CD4-positive, alpha-beta T cell (primary cell): ENCODE results near the gene PNMA6E. TPM values are rescaled to one million over a fixed set of nuclear protein-coding genes. Genes with fewer than 3 reads are reported as not detected.

Source experiments
- ATAC-seq: fragments of 200-7000 bp; cut with Tn5 transposase; one replicate; pipeline ENCODE4 v1.10.0; 2022; ENCODE audit warnings: mild to moderate bottlenecking; ENCODE audit not compliant: poor library complexity
- CTCF ChIA-PET: fragments of 350-600 bp; sonication (Branson Sonifier 250); formaldehyde crosslinking; loops from one replicate; lab custom pipeline; 2021; ENCODE audit warnings: antibody characterized with exemption, inconsistent platforms; lab: Charles Lee
- POLR2A ChIA-PET: fragments of 350-600 bp; sonication (Branson Sonifier 250); formaldehyde crosslinking; loops from one replicate; lab custom pipeline; 2021; ENCODE audit warnings: antibody characterized with exemption, inconsistent platforms; lab: Charles Lee
- DNase-seq, 14 experiments: peaks; one replicate each; pipeline ENCODE4 v3.0.0-alpha.2; 2013 to 2020; ENCODE audit warnings: mixed read lengths in 2 of 14
- H3K27ac ChIP-seq, 2 donors: one replicate each; pipeline versions ENCODE4 v1.5.1 to v1.7.0; 2013; ENCODE audit warnings: low read length in 2 of 2, low read depth in 1 of 2, mild to moderate bottlenecking in 1 of 2
- H3K27me3 ChIP-seq, 2 experiments: 1 replicate in 1 of 2; 2 replicates in 1 of 2; pipeline versions ENCODE4 v1.6.1 to v1.7.0; 2013; ENCODE audit warnings: low read length in 2 of 2, control low read depth in 1 of 2, mild to moderate bottlenecking in 1 of 2, moderate library complexity in 1 of 2; ENCODE audit not compliant: insufficient read depth in 2 of 2, control insufficient read depth in 1 of 2
- H3K36me3 ChIP-seq: one replicate; pipeline ENCODE4 v1.6.1; 2013; ENCODE audit warnings: low read length, control low read depth; ENCODE audit not compliant: insufficient read depth
- H3K4me1 ChIP-seq: one replicate; pipeline ENCODE4 v1.6.1; 2013; ENCODE audit warnings: low read length, control low read depth; ENCODE audit not compliant: insufficient read depth
- H3K4me3 ChIP-seq: one replicate; pipeline ENCODE4 v1.5.1; 2013; ENCODE audit warnings: mild to moderate bottlenecking, low read length, moderate library complexity
- H3K9me3 ChIP-seq, 2 experiments: 1 replicate in 1 of 2; 2 replicates in 1 of 2; pipeline versions ENCODE4 v1.6.1 to v1.7.0; 2013; ENCODE audit warnings: low read length in 2 of 2, mild to moderate bottlenecking in 2 of 2, control low read depth in 1 of 2, moderate library complexity in 1 of 2; ENCODE audit not compliant: control insufficient read depth in 1 of 2, insufficient read depth in 1 of 2
- H3K27ac Mint-ChIP-seq: one replicate; pipeline ENCODE4 v1.8.0; 2020; ENCODE audit warnings: mixed read lengths
- H3K27me3 Mint-ChIP-seq: one replicate; pipeline ENCODE4 v1.8.0; 2021; ENCODE audit warnings: mixed read lengths
- H3K36me3 Mint-ChIP-seq: one replicate; pipeline ENCODE4 v1.8.0; 2021; ENCODE audit warnings: low read depth, mixed read lengths
- H3K4me1 Mint-ChIP-seq: one replicate; pipeline ENCODE4 v1.8.0; 2021; ENCODE audit warnings: low read depth, mixed read lengths
- H3K4me3 Mint-ChIP-seq: one replicate; pipeline ENCODE4 v1.8.0; 2020; ENCODE audit warnings: mild to moderate bottlenecking, mixed read lengths
- H3K9me3 Mint-ChIP-seq: one replicate; pipeline ENCODE4 v1.8.0; 2020; ENCODE audit warnings: mixed read lengths
- intact Hi-C, 2 experiments: fragments of 100-400 bp; cut with DNase I in 1 of 2; cut with micrococcal nuclease in 1 of 2; formaldehyde crosslinking; loops; one replicate each; pipeline versions ENCODE4 v1.15.1 to v1.9.0; 2023 to 2025; cut with DNase I, micrococcal nuclease
- total RNA-seq, 174 experiments: library from RNA in 2 of 174; stranded (reverse) in 2 of 174; gene quantifications; one replicate each; pipeline ENCODE4 v1.2.3 and lab custom pipeline; 2021 to 2026
- TF ChIP-seq, protein P1 (sequence below): fragments of 200-600 bp; IDR thresholded peaks from one replicate; pipeline ENCODE4 v1.8.0; 2022; ENCODE audit warnings: antibody characterized with exemption, mild to moderate bottlenecking

PNMA6E gene
- total RNA-seq, 2 experiments from 2014 or later, result not detected

DNA sequence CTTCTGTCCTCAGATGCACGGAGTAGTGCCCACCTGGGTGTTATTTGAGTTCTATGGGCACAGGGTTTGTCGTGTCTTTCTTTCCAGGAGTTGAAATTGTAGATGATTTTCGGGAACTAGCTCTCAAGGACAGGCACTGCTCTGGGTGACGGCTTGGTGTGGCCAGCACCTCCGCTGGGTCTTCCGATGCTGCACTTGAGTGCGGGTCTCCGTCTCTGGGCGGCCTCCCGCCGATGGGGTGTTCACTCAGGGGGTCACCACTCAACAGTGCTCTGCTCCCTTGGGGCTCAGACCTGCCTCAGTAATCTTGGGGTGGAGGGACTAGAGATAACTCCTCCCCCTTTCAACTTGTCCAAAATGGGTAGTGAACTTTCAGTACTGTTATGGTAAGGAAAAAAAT is 12.6 kb upstream of the PNMA6E start:
- DNase-seq (no peak), ATAC-seq (no peak)
- intact Hi-C loops, result no loop called here
- peaks cover 15% of the 10 kb centered on the region for H3K4me1 ChIP-seq
- Mint-ChIP-seq H3K27me3 (peaks cover 6% of the 10 kb centered on the region), H3K4me1 (peaks cover 7% of the 10 kb centered on the region), H3K36me3 (no peaks in the 10 kb centered on the region), H3K9me3 (no peaks in the 10 kb centered on the region), H3K4me3 (no peak overlapping the region), H3K27ac (no peak overlapping the region)
- no peak overlapping the region for H3K27ac ChIP-seq
- CTCF ChIA-PET, result no interaction called here
- POLR2A ChIA-PET, result no interaction called here
- no peaks in the 10 kb centered on the region for H3K27me3 ChIP-seq
- no peak overlapping the region for H3K4me3 ChIP-seq
- no peaks in the 10 kb centered on the region for H3K9me3 ChIP-seq
- H3K36me3 ChIP-seq, result no peaks in the 10 kb centered on the region
- TF ChIP-seq, protein P1, sequence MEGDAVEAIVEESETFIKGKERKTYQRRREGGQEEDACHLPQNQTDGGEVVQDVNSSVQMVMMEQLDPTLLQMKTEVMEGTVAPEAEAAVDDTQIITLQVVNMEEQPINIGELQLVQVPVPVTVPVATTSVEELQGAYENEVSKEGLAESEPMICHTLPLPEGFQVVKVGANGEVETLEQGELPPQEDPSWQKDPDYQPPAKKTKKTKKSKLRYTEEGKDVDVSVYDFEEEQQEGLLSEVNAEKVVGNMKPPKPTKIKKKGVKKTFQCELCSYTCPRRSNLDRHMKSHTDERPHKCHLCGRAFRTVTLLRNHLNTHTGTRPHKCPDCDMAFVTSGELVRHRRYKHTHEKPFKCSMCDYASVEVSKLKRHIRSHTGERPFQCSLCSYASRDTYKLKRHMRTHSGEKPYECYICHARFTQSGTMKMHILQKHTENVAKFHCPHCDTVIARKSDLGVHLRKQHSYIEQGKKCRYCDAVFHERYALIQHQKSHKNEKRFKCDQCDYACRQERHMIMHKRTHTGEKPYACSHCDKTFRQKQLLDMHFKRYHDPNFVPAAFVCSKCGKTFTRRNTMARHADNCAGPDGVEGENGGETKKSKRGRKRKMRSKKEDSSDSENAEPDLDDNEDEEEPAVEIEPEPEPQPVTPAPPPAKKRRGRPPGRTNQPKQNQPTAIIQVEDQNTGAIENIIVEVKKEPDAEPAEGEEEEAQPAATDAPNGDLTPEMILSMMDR, result no peak

DNA sequence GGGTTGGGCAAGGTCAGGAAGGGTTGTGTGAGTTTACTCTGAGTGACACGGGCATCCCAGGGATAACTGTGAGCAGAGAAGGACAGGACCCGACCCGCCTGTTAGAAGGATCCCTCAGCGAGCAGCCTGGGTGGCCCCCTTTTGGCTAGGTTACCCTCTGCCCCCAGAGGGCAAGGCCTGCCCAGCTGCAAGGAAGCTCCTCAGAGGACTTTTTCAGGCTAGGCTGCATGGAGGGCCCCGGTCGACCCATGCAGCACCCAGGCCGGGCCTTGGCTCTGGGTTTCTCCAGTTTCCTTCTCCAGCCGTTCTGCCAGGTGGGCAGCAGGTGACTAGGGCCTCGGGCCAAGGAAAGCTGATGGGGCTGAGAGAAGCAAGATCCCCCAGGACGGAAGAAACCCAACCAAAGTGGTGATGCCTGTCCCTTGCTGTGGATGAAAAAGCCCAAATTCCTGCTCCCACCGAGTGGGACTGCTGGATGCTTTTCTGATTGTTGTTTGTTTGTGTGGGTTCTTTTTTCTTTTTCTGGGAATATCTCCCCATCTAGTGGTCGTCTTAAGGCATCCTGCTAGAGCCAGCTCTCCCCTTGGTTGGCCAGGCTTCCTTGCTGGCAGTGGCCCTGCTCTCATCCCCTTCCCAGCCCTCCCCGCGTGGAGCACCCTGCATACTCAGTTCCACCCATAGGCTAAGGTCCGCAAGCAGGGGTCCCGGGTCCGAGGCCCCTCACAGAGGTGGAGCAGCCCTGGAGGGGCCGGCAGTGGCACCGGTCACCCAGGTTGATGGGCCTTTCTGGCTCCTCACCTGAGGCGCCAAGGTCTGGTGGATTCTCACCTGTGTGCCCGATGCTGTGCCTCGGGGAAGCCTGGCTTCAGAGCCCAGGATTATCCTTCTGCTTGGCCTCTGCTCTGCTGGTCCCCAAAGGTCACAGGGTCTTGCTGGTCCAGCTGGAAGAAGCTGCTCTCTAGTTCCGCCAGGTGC is 11.9 kb upstream of the PNMA6E start:
- DNase-seq (no peak), ATAC-seq (no peak)
- H3K36me3 ChIP-seq, result no peaks in the 10 kb centered on the region
- CTCF ChIA-PET, result no interaction called here
- Mint-ChIP-seq H3K36me3 (no peaks in the 10 kb centered on the region), H3K4me3 (no peak overlapping the region), H3K9me3 (no peaks in the 10 kb centered on the region), H3K27me3 (peaks cover 6% of the 10 kb centered on the region), H3K27ac (no peak overlapping the region), H3K4me1 (peaks cover 7% of the 10 kb centered on the region)
- H3K4me3 ChIP-seq, result no peak overlapping the region
- peaks cover 15% of the 10 kb centered on the region for H3K4me1 ChIP-seq
- intact Hi-C loops, result no loop called here
- no peaks in the 10 kb centered on the region for H3K9me3 ChIP-seq
- TF ChIP-seq, protein P1, result no peak
- H3K27ac ChIP-seq, result no peak overlapping the region
- POLR2A ChIA-PET, result no interaction called here
- no peaks in the 10 kb centered on the region for H3K27me3 ChIP-seq

DNA sequence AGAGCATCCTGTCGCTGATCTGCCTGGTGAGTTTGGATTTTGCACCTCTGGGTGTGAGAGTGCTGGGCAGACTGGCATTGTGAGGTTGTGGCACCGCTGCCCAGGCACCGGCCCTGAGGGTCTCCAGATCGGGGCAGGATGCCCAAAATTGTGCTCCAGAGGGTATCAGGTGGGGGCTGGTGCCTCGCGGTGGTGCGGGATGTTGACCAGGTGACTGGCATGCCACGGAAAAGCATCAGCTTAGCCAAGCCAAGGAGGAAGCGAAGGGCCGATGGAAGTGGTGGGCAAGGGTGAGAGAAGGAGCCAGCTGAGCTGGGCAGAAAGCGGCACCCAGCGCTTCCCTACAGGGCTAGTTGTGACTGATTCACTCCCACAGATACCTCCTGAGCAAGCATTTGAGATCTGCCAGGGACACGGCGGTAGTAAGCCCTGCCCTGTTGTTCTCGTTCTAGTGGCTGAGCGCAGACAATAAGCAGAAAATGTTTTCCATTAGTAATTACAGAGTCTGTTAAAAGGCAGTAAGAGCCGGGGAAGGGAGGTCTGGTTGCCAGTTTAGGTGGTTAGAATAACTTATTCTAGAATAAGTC is 10.9 kb upstream of the PNMA6E start:
- Mint-ChIP-seq H3K4me3 (peak overlapping the region; percentile 65), H3K9me3 (no peaks in the 10 kb centered on the region), H3K27ac (no peak overlapping the region), H3K4me1 (peaks cover 7% of the 10 kb centered on the region), H3K27me3 (peaks cover 6% of the 10 kb centered on the region), H3K36me3 (no peaks in the 10 kb centered on the region)
- CTCF ChIA-PET, result no interaction called here
- ATAC-seq (no peak), DNase-seq (no peak)
- TF ChIP-seq, protein P1, result no peak
- Histone ChIP-seq H3K27ac (no peak overlapping the region), H3K9me3 (no peaks in the 10 kb centered on the region), H3K27me3 (no peaks in the 10 kb centered on the region), H3K4me1 (peaks cover 15% of the 10 kb centered on the region), H3K36me3 (no peaks in the 10 kb centered on the region), H3K4me3 (peak overlapping the region; percentile 45)
- intact Hi-C loops, result no loop called here
- POLR2A ChIA-PET, result no interaction called here
